PC-3 (cell line): ENCODE data around the gene PEPD.

Experiments used
- CTCF ChIP-seq: fragments of 300-600 bp; sonication (generic); conservative IDR thresholded peaks from 2 replicates; pipeline ENCODE4 v1.5.1; 2017; ENCODE audit warnings: antibody characterized with exemption, low read depth, mild to moderate bottlenecking, low read length
- EZH2 ChIP-seq: fragments of 300-600 bp; sonication (generic); IDR thresholded peaks from one replicate; pipeline ENCODE4 v1.6.1; 2017; ENCODE audit warnings: antibody characterized with exemption, mild to moderate bottlenecking, low read length; ENCODE audit not compliant: unreplicated experiment

- TF ChIP-seq CTCF (no peak), EZH2 (no peak)
Observed at GRCh38 chr19:33362508-33363228, 158.9 kb downstream of the PEPD start.
